ENCODE data around the gene CLEC2L. TPM values are rescaled to one million over a fixed set of nuclear protein-coding genes. Genes with fewer than 3 reads are reported as not detected.

CLEC2L gene
- not detected for total RNA-seq
- polyA plus RNA-seq = not detected
- long read RNA-seq, donor 1 = 0 reads
- long read RNA-seq, donor 2 = 0 reads
- long read RNA-seq, donor 3 = 0 reads
- long read RNA-seq, donor 4 = 0 reads

GRCh38 chr7:139523199-139523941, at the start of gene CLEC2L:
Gene CLEC2L, plus strand, starts transcription at chr7:139523685. Its CDS starts 243 bp downstream, at chr7:139523928.
- H3K27ac ChIP-seq (ENCODE audit: low read length) = no peak within 1 kb of the TSS
- ATAC-seq = peak; percentile 23 to 40
- no peak for DNase-seq
- H3K27me3 ChIP-seq (ENCODE audit: control insufficient read depth, insufficient read depth) = no peaks in the 10 kb centered on the region
- 2% methylated on average over 75 of the region's 75 CpGs for WGBS
- H3K4me3 ChIP-seq (ENCODE audit: low read length) = peak within 1 kb of the TSS; percentile 51
- H3K4me1 ChIP-seq (ENCODE audit: control insufficient read depth, insufficient read depth, low read length) = no peaks in the 10 kb centered on the region
- intact Hi-C loops (cut with DNase I) = no loop called here
- H3K9me3 ChIP-seq (ENCODE audit: control insufficient read depth, low read length) = no peaks in the 10 kb centered on the region

DNA sequence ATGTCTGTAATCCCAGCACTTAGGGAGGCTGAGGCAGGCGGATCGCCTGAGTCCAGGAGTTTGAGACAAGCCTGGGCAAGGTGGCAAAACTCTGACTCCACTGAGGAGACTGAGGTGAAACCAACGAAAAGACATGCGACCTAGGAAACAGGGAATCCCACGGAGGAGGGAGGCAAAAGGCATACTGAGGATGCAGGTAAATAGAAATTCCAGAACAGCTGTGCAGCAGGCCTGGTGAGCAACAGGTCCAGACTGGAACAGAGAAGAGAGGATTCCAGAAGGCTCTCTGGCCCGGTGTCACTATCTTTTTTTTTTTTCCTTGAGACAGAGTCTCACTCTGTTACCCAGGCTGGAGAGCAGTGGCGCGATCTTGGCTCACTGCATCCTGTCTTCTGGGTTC, 47.3 kb upstream of the CLEC2L start:
- intact Hi-C loops (cut with DNase I) = no loop called here
- H3K4me1 ChIP-seq (ENCODE audit: control insufficient read depth, insufficient read depth, low read length) = no peaks in the 10 kb centered on the region
- no peak for DNase-seq
- 90% methylated on average over 8 of the region's 8 CpGs for WGBS
- no peak overlapping the region for H3K27ac ChIP-seq (ENCODE audit: low read length)
- no peak overlapping the region for H3K4me3 ChIP-seq (ENCODE audit: low read length)
- H3K27me3 ChIP-seq (ENCODE audit: control insufficient read depth, insufficient read depth) = peaks cover 3% of the 10 kb centered on the region
- no peak for ATAC-seq
- peaks cover 2% of the 10 kb centered on the region for H3K9me3 ChIP-seq (ENCODE audit: control insufficient read depth, low read length)

- Histone ChIP-seq H3K4me3 (ENCODE audit: low read length) (no peak overlapping the region), H3K9me3 (ENCODE audit: control insufficient read depth, low read length) (peaks cover 2% of the 10 kb centered on the region), H3K27me3 (ENCODE audit: control insufficient read depth, insufficient read depth) (peaks cover 3% of the 10 kb centered on the region), H3K4me1 (ENCODE audit: control insufficient read depth, insufficient read depth, low read length) (no peaks in the 10 kb centered on the region), H3K27ac (ENCODE audit: low read length) (no peak overlapping the region)
- 86% methylated on average over 6 of the region's 6 CpGs for WGBS
- DNase-seq (no peak), ATAC-seq (no peak)
- intact Hi-C loops (cut with DNase I) = no loop called here
Observed at GRCh38 chr7:139476891-139477290, 46.6 kb upstream of the CLEC2L start.

DNA sequence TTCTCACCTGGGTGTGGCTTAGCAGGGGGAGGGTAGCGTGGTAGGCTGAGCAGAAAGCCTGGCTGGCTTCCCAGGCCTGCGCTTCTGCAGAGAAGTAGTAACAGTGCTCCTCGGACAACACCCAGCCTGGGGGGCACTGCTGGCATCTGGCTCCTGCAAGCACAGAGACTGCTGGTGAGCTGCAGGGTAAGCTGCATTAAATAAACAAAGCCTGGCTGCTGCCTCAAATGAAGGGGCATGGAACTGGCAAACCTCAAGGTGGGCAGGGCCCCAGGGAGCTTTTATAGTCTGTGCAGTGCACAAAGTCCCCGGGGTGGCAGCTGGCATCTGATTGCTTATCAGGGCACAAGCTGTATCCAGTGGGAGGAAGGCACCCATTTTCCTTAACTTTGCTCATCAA, 43.9 kb upstream of the CLEC2L start:
- peaks cover 3% of the 10 kb centered on the region for H3K27me3 ChIP-seq (ENCODE audit: control insufficient read depth, insufficient read depth)
- no peaks in the 10 kb centered on the region for H3K4me1 ChIP-seq (ENCODE audit: control insufficient read depth, insufficient read depth, low read length)
- H3K27ac ChIP-seq (ENCODE audit: low read length) = no peak overlapping the region
- no peak overlapping the region for H3K4me3 ChIP-seq (ENCODE audit: low read length)
- ATAC-seq (no peak), DNase-seq (no peak)
- H3K9me3 ChIP-seq (ENCODE audit: control insufficient read depth, low read length) = no peaks in the 10 kb centered on the region
- intact Hi-C loops (cut with DNase I) = no loop called here
- WGBS = 60% methylated on average over 4 of the region's 4 CpGs

DNA sequence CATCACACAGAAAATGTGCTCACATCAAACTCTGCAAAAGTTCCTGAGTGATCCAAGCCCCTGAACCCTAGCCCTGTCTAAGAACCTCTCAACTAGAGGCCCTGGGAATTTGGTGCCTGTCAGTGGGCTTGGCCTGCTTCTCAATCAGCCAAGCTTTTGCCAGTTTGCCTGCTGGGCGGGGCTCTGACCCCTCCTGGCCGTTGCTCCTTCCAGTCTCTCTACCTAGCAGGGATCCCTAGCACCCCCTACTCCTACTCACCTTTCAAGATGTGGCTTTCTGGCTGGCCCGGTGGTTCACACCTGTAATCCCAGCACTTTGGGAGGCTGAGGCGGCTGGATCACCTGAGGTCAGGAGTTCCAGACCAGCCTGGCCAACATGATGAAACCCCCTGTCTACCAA, 42.1 kb upstream of the CLEC2L start:
- ATAC-seq = no peak
- H3K27me3 ChIP-seq (ENCODE audit: control insufficient read depth, insufficient read depth) = peaks cover 3% of the 10 kb centered on the region

GRCh38 chr7:139482122-139482521, 41.4 kb upstream of the CLEC2L start:
- peaks cover 3% of the 10 kb centered on the region for H3K27me3 ChIP-seq (ENCODE audit: control insufficient read depth, insufficient read depth)
- no peak overlapping the region for H3K27ac ChIP-seq (ENCODE audit: low read length)
- H3K4me3 ChIP-seq (ENCODE audit: low read length) = no peak overlapping the region
- ATAC-seq (no peak), DNase-seq (no peak)
- 61% methylated on average over 8 of the region's 8 CpGs for WGBS
- intact Hi-C loops (cut with DNase I) = no loop called here
- H3K9me3 ChIP-seq (ENCODE audit: control insufficient read depth, low read length) = no peaks in the 10 kb centered on the region
- no peaks in the 10 kb centered on the region for H3K4me1 ChIP-seq (ENCODE audit: control insufficient read depth, insufficient read depth, low read length)

More for the DNA sequence above, 42.1 kb upstream of the CLEC2L start:
- WGBS = 77% methylated on average over 4 of the region's 4 CpGs
- H3K4me1 ChIP-seq (ENCODE audit: control insufficient read depth, insufficient read depth, low read length) = no peaks in the 10 kb centered on the region
- H3K27ac ChIP-seq (ENCODE audit: low read length) = no peak overlapping the region
- H3K9me3 ChIP-seq (ENCODE audit: control insufficient read depth, low read length) = no peaks in the 10 kb centered on the region
- intact Hi-C loops (cut with DNase I) = no loop called here
- no peak overlapping the region for H3K4me3 ChIP-seq (ENCODE audit: low read length)
- no peak for DNase-seq

GRCh38 chr7:139482662-139483466, 40.6 kb upstream of the CLEC2L start:
- H3K4me1 ChIP-seq (ENCODE audit: control insufficient read depth, insufficient read depth, low read length) = no peaks in the 10 kb centered on the region
- intact Hi-C loops (cut with DNase I) = no loop called here
- peak; percentile 52 to 67 for ATAC-seq
- peak overlapping the region; percentile 8 for H3K4me3 ChIP-seq (ENCODE audit: low read length)
- H3K9me3 ChIP-seq (ENCODE audit: control insufficient read depth, low read length) = no peaks in the 10 kb centered on the region
- H3K27ac ChIP-seq (ENCODE audit: low read length) = no peak overlapping the region
- 2% methylated on average over 90 of the region's 90 CpGs for WGBS
- H3K27me3 ChIP-seq (ENCODE audit: control insufficient read depth, insufficient read depth) = peaks cover 3% of the 10 kb centered on the region
- peak in 2 of 3 donors; percentile 11 to 57 for DNase-seq

- intact Hi-C loops (cut with DNase I) = no loop called here
- Histone ChIP-seq H3K27me3 (ENCODE audit: control insufficient read depth, insufficient read depth) (no peaks in the 10 kb centered on the region), H3K4me1 (ENCODE audit: control insufficient read depth, insufficient read depth, low read length) (no peaks in the 10 kb centered on the region), H3K9me3 (ENCODE audit: control insufficient read depth, low read length) (peaks cover under 1% of the 10 kb centered on the region), H3K4me3 (ENCODE audit: low read length) (no peak overlapping the region), H3K27ac (ENCODE audit: low read length) (no peak overlapping the region)
- 66% methylated on average over 5 of the region's 5 CpGs for WGBS
- no peak for ATAC-seq
- no peak for DNase-seq
Observed at GRCh38 chr7:139487366-139488080, 36.0 kb upstream of the CLEC2L start.

GRCh38 chr7:139488810-139489209, 34.7 kb upstream of the CLEC2L start:
- H3K27me3 ChIP-seq (ENCODE audit: control insufficient read depth, insufficient read depth) = no peaks in the 10 kb centered on the region
- no peak overlapping the region for H3K27ac ChIP-seq (ENCODE audit: low read length)
- intact Hi-C loops (cut with DNase I) = no loop called here
- ATAC-seq (no peak), DNase-seq (no peak)
- WGBS = 50% methylated on average over 4 of the region's 4 CpGs
- no peaks in the 10 kb centered on the region for H3K4me1 ChIP-seq (ENCODE audit: control insufficient read depth, insufficient read depth, low read length)
- peaks cover 3% of the 10 kb centered on the region for H3K9me3 ChIP-seq (ENCODE audit: control insufficient read depth, low read length)
- H3K4me3 ChIP-seq (ENCODE audit: low read length) = no peak overlapping the region

DNA sequence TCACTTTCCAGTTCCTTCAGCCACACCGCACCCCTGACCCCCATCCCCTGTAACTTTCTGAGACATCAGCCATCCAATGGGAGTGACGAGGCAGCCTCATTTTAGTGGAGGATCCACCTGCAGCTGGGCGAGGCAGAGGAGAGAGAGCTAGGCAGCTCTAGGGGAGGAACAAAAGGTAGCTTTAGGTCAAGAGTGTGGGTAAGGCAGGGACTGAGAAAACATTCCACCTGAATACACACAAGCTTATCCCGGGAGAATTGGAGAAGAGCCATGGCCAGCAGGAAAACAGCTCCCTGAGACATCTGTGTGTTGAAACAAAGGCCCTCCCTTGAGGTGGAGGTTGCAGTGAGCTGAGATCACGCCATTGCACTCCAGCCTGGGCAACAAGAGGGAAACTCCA, 33.4 kb upstream of the CLEC2L start:
- WGBS = 70% methylated on average over 5 of the region's 5 CpGs
- no peaks in the 10 kb centered on the region for H3K27me3 ChIP-seq (ENCODE audit: control insufficient read depth, insufficient read depth)
- no peaks in the 10 kb centered on the region for H3K4me1 ChIP-seq (ENCODE audit: control insufficient read depth, insufficient read depth, low read length)
- ATAC-seq = no peak
- peaks cover 3% of the 10 kb centered on the region for H3K9me3 ChIP-seq (ENCODE audit: control insufficient read depth, low read length)
- H3K4me3 ChIP-seq (ENCODE audit: low read length) = no peak overlapping the region
- DNase-seq = no peak
- no peak overlapping the region for H3K27ac ChIP-seq (ENCODE audit: low read length)
- intact Hi-C loops (cut with DNase I) = no loop called here

DNA sequence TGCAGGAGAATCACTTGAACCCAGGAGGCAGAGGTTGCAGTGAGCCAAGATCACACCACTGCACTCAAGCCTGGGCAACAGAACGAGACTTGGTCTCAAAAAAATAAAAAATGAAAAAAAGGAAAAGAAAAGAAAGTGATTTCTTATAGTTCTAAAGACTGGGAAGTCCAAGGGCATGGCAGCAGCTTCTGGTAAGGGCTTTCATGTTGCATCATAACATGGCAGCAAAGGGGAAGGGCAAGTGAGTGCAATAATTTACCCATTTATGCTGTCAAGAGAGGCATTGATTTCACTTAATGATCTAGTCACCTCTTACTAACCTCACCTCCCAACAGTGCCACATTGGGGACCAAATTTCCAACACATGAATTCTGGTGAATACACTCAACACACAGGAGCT, 31.2 kb upstream of the CLEC2L start:
- no peak for ATAC-seq
- Histone ChIP-seq H3K4me3 (ENCODE audit: low read length) (no peak overlapping the region), H3K27ac (ENCODE audit: low read length) (no peak overlapping the region), H3K4me1 (ENCODE audit: control insufficient read depth, insufficient read depth, low read length) (no peaks in the 10 kb centered on the region), H3K27me3 (ENCODE audit: control insufficient read depth, insufficient read depth) (no peaks in the 10 kb centered on the region), H3K9me3 (ENCODE audit: control insufficient read depth, low read length) (peaks cover 3% of the 10 kb centered on the region)
- no peak for DNase-seq
- intact Hi-C loops (cut with DNase I) = no loop called here
- WGBS = 76% methylated on average over 1 of the region's 1 CpG
